K562 (cell line): Measurements from ENCODE around the gene HPCAL1. TPM values are rescaled to one million over a fixed set of nuclear protein-coding genes. Genes with fewer than 3 reads are reported as not detected.

Experiments used
- ATAC-seq: fragments of 200-7000 bp; cut with Tn5 transposase; 3 replicates; pipeline ENCODE4 v1.9.1; 2020; ENCODE audit warnings: moderate library complexity
- BruUV-seq: library from RNA; stranded (reverse); fragments of 400-500 nt; replicated peaks from 2 replicates; lab custom pipeline; 2021; lab: Mats Ljungman, UMichigan
- CTCF ChIA-PET: fragments of 300-600 bp; formaldehyde crosslinking; extraction: SDS; loops from one replicate; lab custom pipeline; 2021; ENCODE audit warnings: low intra/inter-chr PET ratio; lab: Yijun Ruan, JAX
- POLR2A ChIA-PET: fragments of 300-600, 350-650 bp; sonication (Branson Sonifier 250); formaldehyde crosslinking; extraction: SDS; loops from one replicate; lab custom pipeline; 2021; ENCODE audit warnings: antibody characterized with exemption, inconsistent platforms; lab: Yijun Ruan, JAX
- DNase-seq, 4 experiments: peaks; one replicate each; pipeline versions ENCODE4 v3.0.0 to v3.0.0-alpha.2; 2011 to 2018; ENCODE audit warnings: low spot score in 3 of 4, mixed read lengths in 3 of 4; ENCODE audit errors: extremely low read depth in 1 of 4
- FAIRE-seq: peaks from 2 replicates; lab custom pipeline; 2011; peaks lifted over from hg19 to GRCh38; lab: Jason Lieb, UNC
- H2AFZ ChIP-seq: 2 replicates; pipeline ENCODE4 v1.6.0; 2011; ENCODE audit warnings: low read depth, low read length, control low read depth, inconsistent platforms
- H3K27ac ChIP-seq: fragments of 200-600 bp; 3 replicates; pipeline ENCODE4 v1.8.0; 2011; ENCODE audit warnings: low read depth, mild to moderate bottlenecking, control low read depth, inconsistent platforms, low read length, moderate library complexity, mixed read lengths; ENCODE audit errors: extremely low read depth
- H3K27me3 ChIP-seq, 2 experiments: fragments of 300-600 bp in 1 of 2; 2 replicates in 1 of 2; 3 replicates in 1 of 2; pipeline versions ENCODE4 v1.6.0 to v1.8.0; 2011; ENCODE audit warnings: inconsistent platforms in 2 of 2, low read length in 2 of 2, mild to moderate bottlenecking in 1 of 2, mixed read lengths in 1 of 2, moderate library complexity in 1 of 2; ENCODE audit not compliant: control insufficient read depth in 2 of 2, insufficient read depth in 2 of 2
- H3K36me3 ChIP-seq: fragments of 300-600 bp; 3 replicates; pipeline ENCODE4 v1.8.0; 2011; ENCODE audit warnings: mild to moderate bottlenecking, low read length, inconsistent platforms; ENCODE audit not compliant: control insufficient read depth, insufficient read depth
- H3K4me1 ChIP-seq, 2 experiments: fragments of 200-600 bp in 1 of 2; replicated peaks in 1 of 2; 2 replicates in 1 of 2; 3 replicates in 1 of 2; pipeline versions ENCODE4 v1.5.1 to v1.8.0; 2011; ENCODE audit warnings: inconsistent platforms in 2 of 2, low read length in 2 of 2, mild to moderate bottlenecking in 1 of 2, mixed read lengths in 1 of 2, moderate library complexity in 1 of 2; ENCODE audit not compliant: control insufficient read depth in 2 of 2, insufficient read depth in 2 of 2
- H3K4me2 ChIP-seq: 2 replicates; pipeline ENCODE4 v1.6.1; 2011; ENCODE audit warnings: low read length, control low read depth, inconsistent platforms, mixed read lengths; ENCODE audit not compliant: insufficient read depth
- H3K4me3 ChIP-seq: fragments of 200-600 bp; sonication (generic), shearing (Covaris generic); 2 replicates; pipeline ENCODE4 v1.5.1; 2016; ENCODE audit warnings: control low read depth, inconsistent platforms
- H3K79me2 ChIP-seq: fragments of 200-600 bp; 3 replicates; pipeline ENCODE4 v1.8.0; 2011; ENCODE audit warnings: low read length, inconsistent platforms; ENCODE audit not compliant: control insufficient read depth, insufficient read depth
- H3K9ac ChIP-seq, 2 experiments: 2 replicates each; pipeline versions ENCODE4 v1.6.0 to v1.6.1; 2011; ENCODE audit warnings: low read depth in 2 of 2, low read length in 2 of 2, control low read depth in 1 of 2, inconsistent platforms in 1 of 2, mild to moderate bottlenecking in 1 of 2, mixed read lengths in 1 of 2; ENCODE audit not compliant: insufficient read depth in 1 of 2
- H3K9me1 ChIP-seq: one replicate; pipeline ENCODE4 v1.6.0; 2011; ENCODE audit warnings: inconsistent platforms, mild to moderate bottlenecking, low read length, moderate library complexity; ENCODE audit not compliant: control insufficient read depth, insufficient read depth
- H3K9me3 ChIP-seq: replicated peaks from 2 replicates; pipeline ENCODE4 v1.5.1; 2011; ENCODE audit warnings: low read depth, low read length, inconsistent platforms; ENCODE audit not compliant: control insufficient read depth, insufficient read depth
- H4K20me1 ChIP-seq: replicated peaks from 2 replicates; pipeline ENCODE4 v1.6.1; 2011; ENCODE audit warnings: low read length, inconsistent platforms, mixed read lengths; ENCODE audit not compliant: control insufficient read depth, insufficient read depth
- MCM7 ChIP-seq, 2 experiments: fragments of 450-650 bp; IDR thresholded peaks; 2 replicates each; pipeline ENCODE4 v1.6.1; 2016 to 2018
- YY1 ChIP-seq, 3 experiments: IDR thresholded peaks; 2 replicates each; pipeline ENCODE4 v1.6.1; 2011; ENCODE audit warnings: low read length in 2 of 3, mild to moderate bottlenecking in 2 of 3, moderate library complexity in 2 of 3, borderline replicate concordance in 1 of 3, control low read depth in 1 of 3, low read depth in 1 of 3; ENCODE audit not compliant: insufficient read depth in 3 of 3, insufficient replicate concordance in 2 of 3, control insufficient read depth in 1 of 3, insufficient read length in 1 of 3; ENCODE audit errors: extremely low read depth in 1 of 3
- WGBS: fragments of 100-300 bp; shearing (Covaris generic); methylation state at CpG from one replicate; pipeline ENCODE4 v1.1.6; 2016; ENCODE audit warnings: low coverage, mixed read lengths; ENCODE audit not compliant: insufficient coverage; ENCODE audit errors: missing lambda C conversion rate; 5-methylcytosine and 5-hydroxymethylcytosine counted together
- in situ Hi-C: fragments of 300-500 bp; cut with MboI; formaldehyde crosslinking; loops from 4 replicates; pipeline ENCODE4 v1.15.0; 2018; ENCODE audit warnings: inconsistent platforms, mixed read lengths
- intact Hi-C: fragments of 100-400 bp; cut with micrococcal nuclease; formaldehyde crosslinking; loops from 2 replicates; pipeline ENCODE4 v1.14.2; 2022
- polyA plus RNA-seq, 8 experiments: library from polyadenylated mRNA; depleted of rRNA in 4 of 8; stranded (reverse) in 5 of 8; unstranded in 3 of 8; fragments of >200 nt; fragmentation: Nextera tagmentation in 2 of 8; fragmentation: Illumina TruSeq in 1 of 8; extraction: Ambion mirVana in 2 of 8; extraction: Trizol in 1 of 8; gene quantifications; 2 replicates each; pipeline versions ENCODE4 v1.2.1 to v1.2.3, GENCODE V29; 2011 to 2014; ENCODE audit warnings: inconsistent platforms in 1 of 8, missing spikeins in 1 of 8
- total RNA-seq, 7 experiments: library from RNA; depleted of rRNA in 6 of 7; stranded (reverse); fragments of >200 nt in 6 of 7; fragmentation: Illumina TruSeq in 2 of 7; extraction: Trizol in 2 of 7; gene quantifications; 2 replicates each; pipeline versions ENCODE4 v1.2.1 to v1.2.3, GENCODE V29; 2011 to 2021; ENCODE audit warnings: low replicate concordance in 1 of 7

Gene HPCAL1
- total and polyA plus RNA-seq, 9 of the 15 experiments (the other 6 are each of a cell fraction or from before 2014, with no cell fraction given): 2.7 to 65.5 (median 23.9) TPM

GRCh38 chr2:10404324-10405143 lies 101.8 kb downstream of the HPCAL1 start:
- BruUV-seq: no TSS peak
- ChIA-PET CTCF (no interaction called here), POLR2A (interaction anchor here (0.7 to 0.8 kb wide), 2 partner anchors 8 to 272 kb away, joined by 3 to 6 read pairs; no protein-coding TSS in a partner anchor)
- H3K9me1 ChIP-seq: peaks cover 4% of the 10 kb centered on the region
- FAIRE-seq (no peak), ATAC-seq (no peak), DNase-seq (no peak)
- no peak overlapping the region for H2AFZ ChIP-seq
- no peak overlapping the region for H3K27ac ChIP-seq
- WGBS: 79% methylated on average over 15 of the region's 20 CpGs
- no peak overlapping the region for H3K9ac ChIP-seq
- H3K4me2 ChIP-seq: no peak overlapping the region
- H3K27me3 ChIP-seq: no peaks in the 10 kb centered on the region
- no peak for TF ChIP-seq MCM7 (IDR thresholded peaks at IDR 0.05)
- peak in 1 of 3 experiments; percentile 24 for TF ChIP-seq YY1 (IDR thresholded peaks at IDR 0.05; ENCODE audit: borderline replicate concordance in 1 of 3, control insufficient read depth in 1 of 3, extremely low read depth in 1 of 3, insufficient read depth in 3 of 3, insufficient read length in 1 of 3, insufficient replicate concordance in 2 of 3, low read depth in 1 of 3, low read length in 2 of 3)
- in situ Hi-C loops: loop anchor here (25.0 kb wide), 1 partner anchor 142 kb away; no protein-coding TSS in a partner anchor
- peaks cover 20% of the 10 kb centered on the region; the same call in 2 of the 3 replicates for H3K36me3 ChIP-seq
- peaks cover 22 to 38% of the 10 kb centered on the region in 2 experiments; a peak in 4 of 5 replicates for H3K4me1 ChIP-seq
- H4K20me1 ChIP-seq: no peaks in the 10 kb centered on the region
- H3K79me2 ChIP-seq: peaks cover 2% of the 10 kb centered on the region; the same call in 1 of the 3 replicates
- intact Hi-C loops: no loop called here
- 0 out of 2 replicates have a peak, but pooled peaks cover under 1% of the 10 kb centered on the region for H3K9me3 ChIP-seq
- H3K4me3 ChIP-seq: no peak overlapping the region
